ENCODE results near the gene GDPD5. TPM values are rescaled to one million over a fixed set of nuclear protein-coding genes. Genes with fewer than 3 reads are reported as not detected.

GDPD5 gene
- total and polyA plus RNA-seq, 4 donors, result 6.2 to 24.7 (median 12.0) TPM

GRCh38 chr11:75453916-75454655, 71.7 kb downstream of the GDPD5 start:
- peak; percentile 55 to 65 (median 62) for DNase-seq
- H3K4me1 ChIP-seq (ENCODE audit: control insufficient read depth in 5 of 5, insufficient read depth in 5 of 5, low read length in 5 of 5), result peaks cover 0 to 20% (median 0%) of the 10 kb centered on the region in 5 donors
- H3K4me3 ChIP-seq, result no peak overlapping the region
- ATAC-seq (ENCODE audit: insufficient read depth, low FRiP score), result no peak
- no peak overlapping the region for H3K9ac ChIP-seq (ENCODE audit: insufficient read depth in 1 of 2, low read length in 2 of 2)
- H3K9me3 ChIP-seq (ENCODE audit: control insufficient read depth in 4 of 4, insufficient read depth in 3 of 4, low read length in 3 of 4), result no peaks in the 10 kb centered on the region
- TF ChIP-seq CTCF (IDR thresholded peaks at IDR 0.05; ENCODE audit: control extremely low read depth, extremely low read depth), result no peak
- WGBS, 2 donors, result 70 to 85% methylated on average over 9 of the region's 9 CpGs
- no peak overlapping the region for H3K27ac ChIP-seq (ENCODE audit: low read depth in 1 of 2, low read length in 1 of 2)
- H3K27me3 ChIP-seq (ENCODE audit: control insufficient read depth in 3 of 3, insufficient read depth in 3 of 3, low read length in 2 of 3), result peaks cover 0 to 4% (median 3%) of the 10 kb centered on the region in 3 donors
- no peaks in the 10 kb centered on the region for H3K36me3 ChIP-seq (ENCODE audit: control insufficient read depth in 4 of 4, insufficient read depth in 4 of 4, low read length in 4 of 4)

- peaks cover 0 to 20% (median 0%) of the 10 kb centered on the region in 5 donors for H3K4me1 ChIP-seq (ENCODE audit: control insufficient read depth in 5 of 5, insufficient read depth in 5 of 5, low read length in 5 of 5)
- H3K9ac ChIP-seq (ENCODE audit: insufficient read depth in 1 of 2, low read length in 2 of 2), result no peak overlapping the region
- TF ChIP-seq CTCF (IDR thresholded peaks at IDR 0.05; ENCODE audit: control extremely low read depth, extremely low read depth), result no peak
- H3K27ac ChIP-seq (ENCODE audit: low read depth in 1 of 2, low read length in 1 of 2), result no peak overlapping the region
- peaks cover 0 to 4% (median 3%) of the 10 kb centered on the region in 3 donors for H3K27me3 ChIP-seq (ENCODE audit: control insufficient read depth in 3 of 3, insufficient read depth in 3 of 3, low read length in 2 of 3)
- WGBS, 2 donors, result 77 to 81% methylated on average over 46 of the region's 46 CpGs
- DNase-seq, result no peak
- no peak for ATAC-seq (ENCODE audit: insufficient read depth, low FRiP score)
- H3K4me3 ChIP-seq, result no peak overlapping the region
- H3K36me3 ChIP-seq (ENCODE audit: control insufficient read depth in 4 of 4, insufficient read depth in 4 of 4, low read length in 4 of 4), result peaks cover 0 to 3% (median 0%) of the 10 kb centered on the region in 4 donors
- H3K9me3 ChIP-seq (ENCODE audit: control insufficient read depth in 4 of 4, insufficient read depth in 3 of 4, low read length in 3 of 4), result no peaks in the 10 kb centered on the region
These were observed 74.6 kb downstream of the GDPD5 start for GRCh38 chr11:75450826-75451821.

GRCh38 chr11:75450236-75450635, 75.5 kb downstream of the GDPD5 start:
- Histone ChIP-seq H3K27me3 (ENCODE audit: control insufficient read depth in 3 of 3, insufficient read depth in 3 of 3, low read length in 2 of 3) (peaks cover 0 to 4% (median 3%) of the 10 kb centered on the region in 3 donors), H3K9ac (ENCODE audit: insufficient read depth in 1 of 2, low read length in 2 of 2) (no peak overlapping the region), H3K4me3 (no peak overlapping the region), H3K36me3 (ENCODE audit: control insufficient read depth in 4 of 4, insufficient read depth in 4 of 4, low read length in 4 of 4) (peaks cover 0 to 3% (median 0%) of the 10 kb centered on the region in 4 donors), H3K4me1 (ENCODE audit: control insufficient read depth in 5 of 5, insufficient read depth in 5 of 5, low read length in 5 of 5) (peaks cover 0 to 15% (median 0%) of the 10 kb centered on the region in 5 donors), H3K27ac (ENCODE audit: low read depth in 1 of 2, low read length in 1 of 2) (no peak overlapping the region), H3K9me3 (ENCODE audit: control insufficient read depth in 4 of 4, insufficient read depth in 3 of 4, low read length in 3 of 4) (no peaks in the 10 kb centered on the region)
- ATAC-seq (ENCODE audit: insufficient read depth, low FRiP score), result no peak
- 89 to 96% methylated on average over 7 of the region's 7 CpGs for WGBS, 2 donors
- no peak for TF ChIP-seq CTCF (IDR thresholded peaks at IDR 0.05; ENCODE audit: control extremely low read depth, extremely low read depth)
- DNase-seq, result no peak
